NCI-H1105 treated with DMSO at 0.1 percent for 48 hours (cell line): ENCODE data around the gene CMKLR1.

Source experiments
- DNase-seq: peaks from one replicate; lab custom pipeline; 2025; lab: John Stamatoyannopoulos, UW

The CMKLR1 gene

GRCh38 chr12:108316176-108317086, 22.7 kb downstream of the CMKLR1 start:
- no peak for DNase-seq

GRCh38 chr12:108315486-108316105, 23.5 kb downstream of the CMKLR1 start:
- no peak for DNase-seq

DNA sequence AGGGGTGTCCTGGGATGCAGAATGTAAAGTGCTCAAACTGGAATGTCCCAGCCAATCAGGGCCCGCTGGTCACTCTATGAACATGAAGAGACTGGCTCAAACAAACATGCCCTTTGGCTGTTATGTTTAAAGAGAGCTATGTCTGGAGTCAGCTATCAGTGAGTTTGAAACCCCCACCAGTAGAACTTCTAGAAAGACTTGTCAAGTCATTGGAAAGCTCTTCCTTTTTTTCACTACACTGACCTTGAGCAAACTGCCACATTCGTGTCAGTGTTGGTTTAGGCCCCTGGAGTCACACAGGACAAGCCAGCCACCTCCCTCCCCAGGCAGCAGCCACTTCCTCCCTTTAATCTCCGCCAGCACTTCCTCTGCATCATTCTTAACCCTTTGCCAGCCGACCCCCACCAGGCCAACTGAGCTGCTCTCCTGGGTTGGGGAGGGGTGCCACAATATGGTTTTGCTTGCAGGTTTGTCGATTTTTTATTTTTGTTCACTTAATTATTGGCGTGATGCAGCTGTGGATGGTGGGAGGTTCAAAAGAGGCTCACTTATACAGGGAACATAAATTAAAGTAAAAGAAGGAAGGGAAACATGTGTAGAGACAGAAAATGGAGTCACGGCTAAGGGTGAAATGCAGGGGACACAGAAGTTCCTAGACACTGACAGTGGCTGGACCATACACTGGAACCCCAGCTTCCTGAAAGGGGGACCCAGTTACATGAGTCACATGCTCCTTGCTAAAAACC, 25.3 kb downstream of the CMKLR1 start:
- DNase-seq = no peak

DNA sequence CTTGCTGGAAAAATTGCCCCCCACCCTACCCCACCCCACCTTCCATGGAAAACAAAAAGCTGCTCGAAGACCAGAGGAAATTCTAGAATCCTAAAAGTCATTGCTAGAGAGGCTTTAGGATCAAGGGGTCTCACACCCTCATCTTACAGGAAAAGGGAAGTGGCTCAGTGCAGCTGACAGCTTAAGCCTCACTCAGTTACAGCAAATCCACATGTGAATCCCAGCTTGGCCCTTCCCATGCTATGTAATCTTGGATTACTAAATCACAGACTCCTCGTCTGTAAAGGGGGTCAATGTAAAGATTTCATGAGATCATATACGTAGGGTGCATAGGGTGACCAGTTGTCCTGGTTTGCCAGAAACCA, 25.9 kb downstream of the CMKLR1 start:
- no peak for DNase-seq

- no peak for DNase-seq
Measured at GRCh38 chr12:108312693-108313189, 26.4 kb downstream of the CMKLR1 start.

- DNase-seq = no peak
Measured at GRCh38 chr12:108312073-108312659, 26.9 kb downstream of the CMKLR1 start.

GRCh38 chr12:108311605-108312004, 27.5 kb downstream of the CMKLR1 start:
- DNase-seq = no peak

DNA sequence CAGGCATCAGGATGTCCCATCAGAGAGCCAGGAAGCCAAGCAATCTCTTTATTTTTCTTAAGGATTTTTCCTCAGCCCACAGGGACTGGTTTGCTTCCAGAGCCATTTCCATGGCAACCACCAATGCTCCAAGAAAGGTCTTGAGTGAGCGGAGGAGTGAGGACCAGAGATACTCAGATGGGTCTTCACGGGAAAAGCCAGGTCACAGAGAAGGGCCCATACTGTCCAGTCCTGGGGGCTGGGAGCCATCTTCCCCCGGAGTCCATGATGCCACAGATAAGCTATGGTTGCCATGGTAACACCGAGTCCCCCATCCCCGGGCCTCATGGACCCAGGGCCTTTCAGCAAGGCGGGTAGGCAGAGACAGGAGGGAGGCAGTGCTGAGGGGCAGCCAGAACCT, 28.6 kb downstream of the CMKLR1 start:
- DNase-seq = no peak

DNA sequence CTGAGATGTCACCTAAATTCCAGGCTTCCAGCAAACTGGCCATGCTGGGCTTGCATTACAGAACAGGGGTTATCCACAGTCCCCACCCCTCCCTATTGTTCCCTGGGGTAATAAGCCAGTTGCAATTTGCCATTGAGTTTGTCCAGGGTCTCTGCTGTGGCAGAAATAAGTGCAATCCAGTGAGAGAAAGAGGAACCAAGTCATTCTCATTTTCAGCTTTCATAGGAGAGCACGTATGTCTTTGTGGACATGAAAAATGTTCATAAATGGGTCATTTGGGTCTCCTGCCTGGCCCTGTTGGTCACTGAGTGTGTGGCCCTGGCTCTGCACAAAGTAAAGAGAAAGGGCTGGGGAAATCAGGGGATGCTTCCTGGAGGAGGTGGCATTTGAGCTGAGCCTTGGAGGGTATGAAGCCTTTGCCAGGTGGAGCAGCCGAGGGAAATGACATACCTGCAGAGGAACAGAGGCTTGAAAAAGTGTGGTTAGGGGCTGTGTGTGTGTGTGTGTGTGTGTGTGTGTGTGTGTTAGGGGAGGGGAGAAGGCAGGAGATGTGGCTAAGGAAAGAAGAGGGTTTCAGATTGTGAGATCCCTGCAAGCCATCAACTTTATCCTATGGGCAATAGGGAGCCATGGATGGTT, 29.3 kb downstream of the CMKLR1 start:
- DNase-seq = no peak

DNA sequence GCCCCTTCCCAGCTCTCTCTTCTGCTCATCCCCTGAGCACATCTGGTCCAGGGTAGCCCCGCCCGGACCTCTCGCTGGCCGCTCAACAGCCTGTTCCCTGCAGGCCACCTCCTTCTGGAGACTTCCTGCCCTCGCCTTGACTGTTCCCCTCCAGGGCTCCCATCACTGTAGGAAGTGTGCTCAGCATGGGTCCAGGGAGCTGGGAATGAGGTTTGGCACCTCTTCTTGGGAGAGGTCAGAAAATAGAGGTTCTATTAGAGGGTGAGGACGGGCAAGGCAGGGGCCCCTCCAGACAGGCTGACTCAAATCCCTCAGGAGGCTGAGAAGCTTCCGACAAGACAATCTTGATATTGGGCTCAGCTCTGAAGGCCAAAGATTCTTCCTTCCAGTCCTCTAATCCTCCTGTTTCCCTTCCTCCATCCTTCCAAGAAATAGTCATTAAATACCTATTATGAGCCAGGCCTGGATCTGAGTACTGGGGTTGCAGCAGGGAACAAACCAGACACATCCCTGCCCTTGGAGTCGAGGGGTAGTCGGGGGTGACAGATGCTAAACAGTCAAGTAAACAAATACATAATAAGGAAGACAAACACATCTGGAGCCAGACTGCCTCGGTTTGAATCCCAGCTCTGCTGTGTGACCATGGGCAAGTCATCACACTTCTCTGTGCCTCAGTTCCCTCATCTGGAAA, 30.6 kb downstream of the CMKLR1 start:
- DNase-seq = no peak

DNA sequence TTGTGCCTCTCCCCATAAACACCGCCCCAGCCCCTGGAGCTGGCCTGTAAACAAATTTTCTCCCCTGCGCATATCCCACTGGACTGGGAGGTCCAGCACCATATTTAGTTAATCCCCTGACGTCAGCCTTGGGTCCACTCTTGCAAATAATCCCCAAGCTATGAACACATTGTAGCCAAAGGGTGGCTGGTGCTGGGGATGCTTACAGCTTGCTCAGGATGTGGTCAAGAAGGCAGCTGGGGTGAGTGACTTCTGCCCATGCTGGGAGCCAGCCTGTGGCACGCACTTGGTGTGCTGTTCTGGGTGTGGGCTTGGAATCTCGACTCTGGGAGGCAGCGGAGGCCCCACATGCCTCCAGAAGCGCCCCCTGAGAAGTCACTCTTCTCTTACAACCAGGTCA, 32.1 kb downstream of the CMKLR1 start:
- DNase-seq = no peak

- DNase-seq = no peak
Measured at GRCh38 chr12:108306506-108306905, 32.6 kb downstream of the CMKLR1 start.

DNA sequence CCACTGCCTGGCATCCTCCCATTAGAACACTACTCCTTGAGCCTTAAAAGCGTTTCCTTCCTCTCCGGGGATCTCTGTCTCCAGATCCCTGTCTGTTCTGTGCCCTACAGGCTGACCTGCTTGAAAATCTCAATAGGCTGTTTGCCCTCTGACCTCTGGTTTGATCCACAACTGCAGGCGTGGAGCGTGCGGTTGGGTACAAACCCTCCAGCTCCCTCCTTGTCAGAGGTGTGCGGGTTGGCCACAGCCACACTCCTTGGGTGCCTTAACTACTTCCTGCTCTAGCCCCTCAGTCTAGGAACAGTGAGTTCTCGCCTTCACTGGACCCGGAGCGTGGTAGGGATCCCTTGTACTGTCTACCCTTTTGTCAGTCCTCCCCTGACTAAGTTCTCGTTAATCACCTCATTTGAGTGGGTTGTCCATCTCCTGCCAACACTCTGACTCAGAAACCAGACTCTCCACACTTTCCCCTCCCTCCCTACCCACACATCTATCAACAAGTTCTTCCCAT, 33.1 kb downstream of the CMKLR1 start:
- no peak for DNase-seq

DNA sequence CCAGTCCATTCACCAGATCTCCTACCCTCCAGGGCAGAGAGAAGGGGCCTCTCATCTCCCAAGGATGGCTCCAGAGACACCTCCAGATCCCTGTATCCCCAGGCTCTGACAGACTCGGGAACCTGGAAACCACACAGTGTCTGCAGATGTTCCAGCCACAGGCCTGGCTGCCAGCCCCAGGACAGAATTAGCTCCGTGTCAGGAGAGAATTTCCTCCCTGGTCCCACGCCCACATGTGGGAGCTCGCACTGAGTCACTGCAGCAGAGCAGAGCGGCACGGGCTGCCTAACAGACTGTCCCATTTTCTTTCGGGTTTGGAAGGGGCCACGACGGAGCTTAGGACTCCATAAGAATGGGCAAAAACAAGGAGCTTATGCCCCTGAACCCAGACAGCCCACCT, 33.6 kb downstream of the CMKLR1 start:
- DNase-seq = no peak

DNA sequence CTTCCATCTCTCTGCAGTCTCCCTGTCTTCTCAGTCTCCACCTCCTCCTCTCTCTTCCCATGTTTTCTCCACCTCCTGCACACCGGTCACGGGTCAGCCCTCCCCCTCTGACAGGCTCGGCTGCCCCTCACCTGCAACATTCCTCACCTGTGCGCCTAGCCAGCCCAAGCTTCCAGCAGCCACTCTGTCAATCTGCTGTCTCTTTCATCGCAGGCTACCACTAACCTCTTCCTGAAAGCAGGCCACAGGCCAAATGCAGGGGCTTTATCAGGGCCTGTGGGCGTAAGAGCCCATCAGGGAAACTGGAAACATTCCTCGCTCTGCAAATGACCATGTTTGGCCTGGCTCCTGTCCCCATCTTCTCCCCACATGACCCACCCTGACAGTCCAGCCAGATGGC, 34.5 kb downstream of the CMKLR1 start:
- no peak for DNase-seq

DNA sequence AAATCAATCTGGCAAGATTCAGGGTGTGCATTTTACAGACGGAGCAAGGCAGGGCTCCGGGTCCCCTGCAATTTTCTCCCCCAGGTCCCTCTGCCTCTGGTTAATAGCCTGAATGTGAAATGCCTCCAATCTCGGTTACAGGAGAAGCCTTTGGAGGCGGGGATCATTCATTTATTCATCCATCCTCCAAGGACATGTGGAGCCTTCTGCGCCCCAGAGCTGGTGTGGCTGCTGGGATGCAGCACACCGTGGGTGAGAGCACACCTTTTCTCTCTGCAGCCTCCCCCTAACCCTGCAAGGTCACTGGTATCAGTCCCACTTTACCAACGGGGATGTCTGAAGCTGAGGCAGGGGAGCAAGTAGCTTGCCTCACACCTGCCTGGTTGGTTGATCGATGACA, 35.4 kb downstream of the CMKLR1 start:
- no peak for DNase-seq

DNA sequence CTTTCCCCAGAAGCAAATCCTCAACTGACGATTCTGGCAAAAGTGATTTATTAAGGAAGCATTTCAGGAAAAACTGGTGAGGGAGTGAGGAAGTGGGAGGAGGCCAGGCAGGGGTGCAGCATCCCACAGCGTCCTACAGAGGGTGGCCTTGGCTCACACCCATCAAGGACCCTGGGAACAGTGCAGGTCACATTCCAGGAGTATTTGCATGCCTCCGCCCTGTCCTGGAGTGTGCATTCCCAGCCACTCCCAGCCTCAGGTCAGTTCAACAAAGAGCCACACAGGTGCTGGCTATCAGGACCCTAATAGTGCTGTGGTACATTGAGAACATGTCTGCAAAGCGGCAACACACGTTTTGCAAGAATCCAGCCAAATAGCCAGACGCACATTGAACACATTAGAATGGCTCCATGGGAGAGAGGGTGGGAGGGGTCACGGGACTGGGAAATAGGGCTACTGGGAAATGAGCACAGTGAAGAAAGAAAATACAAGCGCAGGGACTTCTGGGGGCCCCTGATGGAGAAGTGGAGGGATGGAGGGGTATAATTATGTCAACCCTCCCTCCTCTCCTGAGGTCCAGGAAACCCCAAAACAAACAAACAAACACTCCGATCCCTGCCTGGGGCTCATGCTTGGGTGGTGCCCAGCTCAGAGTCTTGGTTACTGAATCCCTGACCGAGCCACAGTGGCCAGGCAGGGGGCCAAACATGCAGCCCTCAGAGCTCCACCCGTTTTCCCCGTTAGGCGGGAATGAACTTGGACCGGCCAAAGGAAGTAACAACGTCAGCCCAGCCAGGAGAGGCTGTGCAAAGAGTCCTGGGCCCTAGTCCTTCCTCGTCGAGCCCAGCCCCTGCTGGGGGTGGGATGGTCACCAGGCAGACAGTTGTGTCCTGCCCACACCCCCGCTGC, 36.5 kb downstream of the CMKLR1 start:
- DNase-seq = no peak

DNA sequence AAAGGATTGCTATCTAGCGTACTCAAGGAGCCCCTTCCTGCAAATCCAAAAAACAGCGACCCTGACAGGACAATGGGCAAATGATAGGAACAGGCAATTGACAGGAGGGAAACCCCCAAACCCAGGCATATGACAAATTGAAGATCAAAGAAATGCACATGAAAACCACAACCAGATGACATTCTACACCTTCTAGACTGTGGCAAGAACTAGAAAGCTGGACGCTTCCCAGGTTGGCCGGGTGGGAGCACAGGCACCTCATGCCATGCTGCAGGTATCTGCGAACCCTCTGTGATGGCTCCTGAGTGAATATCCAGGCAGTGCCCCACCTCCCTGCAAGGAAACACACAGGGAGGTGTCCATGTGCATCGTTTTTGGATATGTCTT, 37.1 kb downstream of the CMKLR1 start:
- DNase-seq = no peak

- no peak for DNase-seq
Measured at GRCh38 chr12:108301346-108301745, 37.8 kb downstream of the CMKLR1 start.
